Brain microvascular endothelial cell (primary cell): ENCODE results near the gene HRNR.
"Not testable (repeated sequence)": the region's sequence is repeated elsewhere in the genome, so short reads cannot be mapped to it uniquely, and the experiment has no call there.

Source experiments
- DNase-seq: peaks from one replicate; pipeline ENCODE4 v3.0.0-alpha.2; 2020
- H3K27ac ChIP-seq: fragments of 250-450 bp; sonication (Bioruptor Pico); 2 replicates; pipeline ENCODE4 v1.5.1; 2020; ENCODE audit warnings: mild to moderate bottlenecking, moderate library complexity
- H3K27me3 ChIP-seq: fragments of 250-450 bp; sonication (Bioruptor Pico); replicated peaks from 2 replicates; pipeline ENCODE4 v1.5.1; 2020; ENCODE audit warnings: mild to moderate bottlenecking
- H3K36me3 ChIP-seq: fragments of 250-450 bp; sonication (Bioruptor Pico); replicated peaks from 2 replicates; pipeline ENCODE4 v1.5.1; 2020; ENCODE audit warnings: mild to moderate bottlenecking
- H3K4me3 ChIP-seq: 2 replicates; pipeline ENCODE4 v1.5.1; 2011; ENCODE audit warnings: low read depth, mild to moderate bottlenecking, control low read depth, low read length, moderate library complexity
- in situ Hi-C: cut with HindIII; loops from 2 replicates; pipeline ENCODE4 v1.10.0; 2017; ENCODE audit warnings: low sequenced_read_pairs, low pct_ligation_motif_present
- TF ChIP-seq, protein P1 (sequence below): IDR thresholded peaks from 2 replicates; pipeline ENCODE4 v1.5.1; 2011; ENCODE audit warnings: low read depth, mild to moderate bottlenecking, moderate library complexity, low read length, control low read depth, inconsistent platforms; ENCODE audit errors: missing control alignments

HRNR gene

DNA sequence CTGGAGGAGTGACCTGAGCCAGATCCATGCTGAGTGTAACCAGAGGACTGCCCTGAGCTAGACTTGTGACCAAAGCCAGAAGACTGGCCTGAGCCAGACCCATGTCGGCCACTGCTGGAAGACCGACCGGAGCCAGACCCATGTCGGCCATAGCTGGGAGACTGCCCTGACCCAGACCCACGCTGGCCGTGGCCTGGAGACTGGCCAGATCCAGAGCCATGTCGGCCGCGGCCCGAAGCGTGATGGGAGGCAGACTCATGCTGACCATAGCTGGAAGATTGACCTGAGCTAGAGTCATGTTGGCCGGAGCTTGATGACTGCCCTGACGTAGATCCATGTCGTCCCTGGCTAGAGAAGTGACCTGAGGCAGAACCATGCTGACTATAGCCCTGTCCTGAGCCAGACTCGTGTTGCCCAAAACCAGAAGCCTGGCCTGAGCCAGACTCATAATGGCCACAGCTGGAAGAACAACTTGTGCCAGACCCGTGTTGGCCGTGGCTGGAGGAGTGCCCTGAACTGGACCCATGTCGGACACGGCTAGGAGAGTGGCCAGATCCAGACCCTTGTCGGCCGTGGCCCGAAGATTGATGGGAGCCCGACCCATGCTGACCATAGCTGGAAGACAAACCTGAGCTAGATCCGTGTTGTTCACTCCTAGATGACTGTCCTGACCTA, 5.1 kb downstream of the HRNR start:
- Histone ChIP-seq H3K36me3 (no peaks in the 10 kb centered on the region), H3K4me3 (no peak overlapping the region), H3K27me3 (no peaks in the 10 kb centered on the region), H3K27ac (no peak overlapping the region)
- TF ChIP-seq, protein P1, sequence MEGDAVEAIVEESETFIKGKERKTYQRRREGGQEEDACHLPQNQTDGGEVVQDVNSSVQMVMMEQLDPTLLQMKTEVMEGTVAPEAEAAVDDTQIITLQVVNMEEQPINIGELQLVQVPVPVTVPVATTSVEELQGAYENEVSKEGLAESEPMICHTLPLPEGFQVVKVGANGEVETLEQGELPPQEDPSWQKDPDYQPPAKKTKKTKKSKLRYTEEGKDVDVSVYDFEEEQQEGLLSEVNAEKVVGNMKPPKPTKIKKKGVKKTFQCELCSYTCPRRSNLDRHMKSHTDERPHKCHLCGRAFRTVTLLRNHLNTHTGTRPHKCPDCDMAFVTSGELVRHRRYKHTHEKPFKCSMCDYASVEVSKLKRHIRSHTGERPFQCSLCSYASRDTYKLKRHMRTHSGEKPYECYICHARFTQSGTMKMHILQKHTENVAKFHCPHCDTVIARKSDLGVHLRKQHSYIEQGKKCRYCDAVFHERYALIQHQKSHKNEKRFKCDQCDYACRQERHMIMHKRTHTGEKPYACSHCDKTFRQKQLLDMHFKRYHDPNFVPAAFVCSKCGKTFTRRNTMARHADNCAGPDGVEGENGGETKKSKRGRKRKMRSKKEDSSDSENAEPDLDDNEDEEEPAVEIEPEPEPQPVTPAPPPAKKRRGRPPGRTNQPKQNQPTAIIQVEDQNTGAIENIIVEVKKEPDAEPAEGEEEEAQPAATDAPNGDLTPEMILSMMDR, result no peak
- no peak for DNase-seq
- in situ Hi-C loops, result no loop called here

GRCh38 chr1:152215604-152216003, 8.4 kb downstream of the HRNR start:
- H3K4me3 ChIP-seq, H3K36me3 ChIP-seq, in situ Hi-C loops, H3K27me3 ChIP-seq, H3K27ac ChIP-seq: not testable (repeated sequence)
- peak; percentile 3 for DNase-seq

DNA sequence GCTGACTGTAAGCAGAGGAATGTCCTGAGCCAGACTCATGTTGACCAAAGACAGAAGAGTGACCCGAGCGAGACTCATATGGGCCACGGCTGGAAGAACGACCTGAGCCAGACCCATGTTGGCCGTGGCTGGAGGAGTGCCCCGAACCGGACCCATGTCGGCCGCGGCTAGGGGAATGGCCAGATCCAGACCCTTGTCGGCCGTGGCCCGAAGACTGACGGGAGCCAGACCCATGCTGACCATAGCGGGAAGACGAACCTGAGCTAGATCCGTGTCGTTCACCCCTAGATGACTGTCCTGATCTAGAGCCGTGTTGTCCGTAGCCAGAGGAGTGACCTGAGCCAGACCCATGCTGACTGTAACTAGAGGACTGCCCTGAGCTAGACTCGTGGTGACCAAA, 9.1 kb downstream of the HRNR start:
- DNase-seq, H3K27ac ChIP-seq, in situ Hi-C loops, H3K36me3 ChIP-seq, H3K4me3 ChIP-seq, H3K27me3 ChIP-seq: not testable (repeated sequence)

DNA sequence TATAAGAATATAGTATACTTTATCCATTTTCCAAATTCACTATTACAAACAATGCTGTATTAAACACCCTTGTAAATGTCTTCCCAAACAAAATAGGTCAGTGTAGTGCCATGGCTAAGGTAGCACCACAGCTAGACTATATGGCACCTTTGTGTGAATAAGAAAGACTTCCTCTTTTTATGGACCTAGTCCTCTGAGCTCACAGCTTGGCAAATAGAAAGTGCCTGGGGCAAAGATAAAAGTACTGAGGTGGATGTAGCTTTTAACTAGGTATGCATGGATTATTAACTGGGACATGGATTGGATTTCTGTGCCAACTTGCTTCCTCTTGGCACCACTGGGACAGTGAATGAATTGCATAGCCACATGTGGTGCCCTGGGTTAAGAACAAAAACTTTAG, 25.0 kb downstream of the HRNR start:
- in situ Hi-C loops, result no loop called here
- no peak overlapping the region for H3K27ac ChIP-seq
- no peak overlapping the region for H3K4me3 ChIP-seq
- H3K27me3 ChIP-seq, result no peaks in the 10 kb centered on the region
- TF ChIP-seq, protein P1, result no peak
- DNase-seq, result no peak
- no peaks in the 10 kb centered on the region for H3K36me3 ChIP-seq

DNA sequence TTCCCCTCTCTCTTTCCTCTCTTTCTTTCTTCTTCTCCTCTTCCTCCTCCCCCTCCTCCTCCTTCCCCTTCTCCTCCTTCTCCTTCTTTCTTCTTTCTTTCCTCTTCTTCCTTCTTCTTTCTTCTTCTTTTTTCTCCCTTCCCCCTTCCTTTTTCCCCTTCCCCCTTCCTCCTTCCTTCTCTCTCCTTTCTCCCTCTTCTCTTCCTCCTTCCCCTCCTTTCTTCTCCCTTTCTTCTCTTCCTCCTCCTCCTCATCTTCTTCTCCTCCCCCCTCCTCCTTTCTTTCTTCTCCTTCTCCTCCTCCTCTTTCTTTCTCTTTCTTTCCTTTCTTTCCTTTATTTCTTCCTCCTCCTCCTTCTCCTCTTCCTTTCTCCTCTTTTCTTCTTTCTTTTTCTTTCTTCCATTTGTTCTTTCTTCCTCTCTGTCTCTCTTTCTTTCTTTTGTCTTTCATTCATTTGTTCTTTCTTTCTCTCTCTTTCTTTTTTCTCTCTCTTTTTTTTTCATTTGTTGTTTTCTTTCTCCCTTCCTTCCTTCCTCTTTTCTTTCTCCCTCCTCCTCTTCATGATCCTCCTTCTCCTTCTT, 26.5 kb downstream of the HRNR start:
- H3K27me3 ChIP-seq, result no peaks in the 10 kb centered on the region
- no peak overlapping the region for H3K4me3 ChIP-seq
- DNase-seq, result no peak
- TF ChIP-seq, protein P1, result no peak
- no peak overlapping the region for H3K27ac ChIP-seq
- no peaks in the 10 kb centered on the region for H3K36me3 ChIP-seq
- in situ Hi-C loops, result no loop called here

- Histone ChIP-seq H3K4me3 (no peak overlapping the region), H3K36me3 (no peaks in the 10 kb centered on the region), H3K27ac (no peak overlapping the region), H3K27me3 (no peaks in the 10 kb centered on the region)
- no peak for DNase-seq
- TF ChIP-seq, protein P1, result no peak
- in situ Hi-C loops, result no loop called here
These were observed 32.3 kb downstream of the HRNR start for GRCh38 chr1:152191711-152192110.

DNA sequence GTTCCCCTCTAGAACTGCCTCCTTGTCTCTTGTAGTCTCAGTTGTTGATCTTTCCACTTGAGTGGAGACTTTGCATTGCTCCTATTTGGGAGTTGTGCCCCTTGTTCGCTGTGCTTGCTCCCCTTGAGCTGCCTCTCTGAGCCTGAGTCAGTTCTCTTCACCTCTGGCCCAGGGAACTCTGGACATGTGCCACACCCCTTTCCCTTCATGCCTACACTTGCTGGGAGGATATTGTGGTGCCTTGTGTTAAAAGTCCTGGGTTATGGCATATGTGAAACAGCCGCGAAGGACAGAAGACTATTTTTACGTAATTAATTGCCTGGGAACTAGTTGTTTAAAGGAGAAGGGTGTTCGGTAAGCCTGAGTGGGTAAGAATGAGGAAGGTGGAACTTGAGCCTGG, 32.7 kb downstream of the HRNR start:
- no peak for DNase-seq
- H3K27me3 ChIP-seq, result no peaks in the 10 kb centered on the region
- in situ Hi-C loops, result no loop called here
- no peak overlapping the region for H3K27ac ChIP-seq
- TF ChIP-seq, protein P1, result no peak
- H3K4me3 ChIP-seq, result no peak overlapping the region
- H3K36me3 ChIP-seq, result no peaks in the 10 kb centered on the region
